ENCODE data around the gene WARS2.

The WARS2 gene

DNA sequence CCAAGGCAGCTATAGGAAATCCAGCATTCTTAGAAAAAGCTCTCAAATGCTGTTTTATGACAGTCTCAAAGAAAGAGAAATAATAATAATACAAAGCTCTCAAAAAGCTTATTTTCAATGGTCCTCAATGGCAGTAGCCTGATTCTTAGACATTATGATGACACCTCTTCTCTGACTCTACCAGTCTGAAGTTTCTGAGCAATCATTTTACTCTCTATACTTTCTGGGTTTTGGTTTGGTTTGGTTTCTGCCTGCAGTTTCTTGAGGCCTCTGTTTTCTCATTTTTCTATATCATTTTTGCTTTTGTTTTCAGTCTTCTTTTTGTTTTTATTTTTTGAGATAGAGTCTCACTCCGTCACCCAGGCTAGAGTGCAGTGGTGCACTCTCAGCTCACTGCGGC lies 102.1 kb downstream of the WARS2 start:
- Histone ChIP-seq H4K20me1 (ENCODE audit: insufficient read depth, low read length) (no peaks in the 10 kb centered on the region), H3K9ac (ENCODE audit: low read length) (no peak overlapping the region), H3K9me2 (ENCODE audit: low read depth, low read length) (no peaks in the 10 kb centered on the region), H2AFZ (ENCODE audit: low read length) (no peak overlapping the region), H3K9me3 (ENCODE audit: low read length) (no peaks in the 10 kb centered on the region), H3K4me2 (ENCODE audit: low read length) (no peak overlapping the region), H3K27ac (ENCODE audit: low read depth, low read length, poor library complexity, severe bottlenecking) (no peak overlapping the region), H3K4me1 (ENCODE audit: insufficient read depth, low read length, severe bottlenecking) (no peaks in the 10 kb centered on the region), H3K36me3 (ENCODE audit: insufficient read depth, low read length) (no peaks in the 10 kb centered on the region), H3K4me3 (ENCODE audit: low read depth, low read length, poor library complexity, severe bottlenecking) (no peak overlapping the region), H3K27me3 (ENCODE audit: insufficient read depth, low read length) (no peaks in the 10 kb centered on the region), H3K79me2 (ENCODE audit: insufficient read depth, low read length) (no peaks in the 10 kb centered on the region), H3F3A (ENCODE audit: insufficient read depth, low read length) (no peaks in the 10 kb centered on the region)
- TF ChIP-seq, protein P1, sequence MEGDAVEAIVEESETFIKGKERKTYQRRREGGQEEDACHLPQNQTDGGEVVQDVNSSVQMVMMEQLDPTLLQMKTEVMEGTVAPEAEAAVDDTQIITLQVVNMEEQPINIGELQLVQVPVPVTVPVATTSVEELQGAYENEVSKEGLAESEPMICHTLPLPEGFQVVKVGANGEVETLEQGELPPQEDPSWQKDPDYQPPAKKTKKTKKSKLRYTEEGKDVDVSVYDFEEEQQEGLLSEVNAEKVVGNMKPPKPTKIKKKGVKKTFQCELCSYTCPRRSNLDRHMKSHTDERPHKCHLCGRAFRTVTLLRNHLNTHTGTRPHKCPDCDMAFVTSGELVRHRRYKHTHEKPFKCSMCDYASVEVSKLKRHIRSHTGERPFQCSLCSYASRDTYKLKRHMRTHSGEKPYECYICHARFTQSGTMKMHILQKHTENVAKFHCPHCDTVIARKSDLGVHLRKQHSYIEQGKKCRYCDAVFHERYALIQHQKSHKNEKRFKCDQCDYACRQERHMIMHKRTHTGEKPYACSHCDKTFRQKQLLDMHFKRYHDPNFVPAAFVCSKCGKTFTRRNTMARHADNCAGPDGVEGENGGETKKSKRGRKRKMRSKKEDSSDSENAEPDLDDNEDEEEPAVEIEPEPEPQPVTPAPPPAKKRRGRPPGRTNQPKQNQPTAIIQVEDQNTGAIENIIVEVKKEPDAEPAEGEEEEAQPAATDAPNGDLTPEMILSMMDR (IDR thresholded peaks at IDR 0.05; ENCODE audit: low read length): no peak
- TF ChIP-seq EZH2 (IDR thresholded peaks at IDR 0.05; ENCODE audit: borderline replicate concordance, low read length): no peak

DNA sequence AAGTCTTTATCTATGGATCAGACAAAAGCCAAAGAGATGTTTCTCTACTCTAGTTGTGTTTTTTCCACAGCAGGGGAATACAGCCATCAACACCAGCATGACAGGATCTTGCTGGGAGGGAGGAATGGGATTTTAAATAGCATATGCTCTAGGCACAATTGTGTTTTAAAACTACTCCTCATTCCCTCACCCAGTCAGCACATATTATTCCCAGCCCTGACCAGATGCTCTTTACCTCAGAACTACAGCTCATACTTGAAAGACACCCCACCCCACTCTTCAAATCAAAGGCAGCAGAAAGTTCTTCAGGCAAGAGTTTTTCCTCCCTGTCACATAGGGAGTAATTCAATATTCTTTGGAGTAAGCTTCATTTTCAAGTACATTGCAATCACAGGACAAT lies 106.1 kb downstream of the WARS2 start:
- Histone ChIP-seq H3K27ac (ENCODE audit: low read depth, low read length, poor library complexity, severe bottlenecking) (no peak overlapping the region), H3K9ac (ENCODE audit: low read length) (no peak overlapping the region), H3K79me2 (ENCODE audit: insufficient read depth, low read length) (no peaks in the 10 kb centered on the region), H4K20me1 (ENCODE audit: insufficient read depth, low read length) (no peaks in the 10 kb centered on the region), H3K4me2 (ENCODE audit: low read length) (no peak overlapping the region), H2AFZ (ENCODE audit: low read length) (no peak overlapping the region), H3K9me3 (ENCODE audit: low read length) (no peaks in the 10 kb centered on the region), H3K4me3 (ENCODE audit: low read depth, low read length, poor library complexity, severe bottlenecking) (no peak overlapping the region), H3K4me1 (ENCODE audit: insufficient read depth, low read length, severe bottlenecking) (no peaks in the 10 kb centered on the region), H3K36me3 (ENCODE audit: insufficient read depth, low read length) (no peaks in the 10 kb centered on the region), H3K27me3 (ENCODE audit: insufficient read depth, low read length) (no peaks in the 10 kb centered on the region), H3K9me2 (ENCODE audit: low read depth, low read length) (no peaks in the 10 kb centered on the region), H3F3A (ENCODE audit: insufficient read depth, low read length) (no peaks in the 10 kb centered on the region)
- TF ChIP-seq, protein P1 (IDR thresholded peaks at IDR 0.05; ENCODE audit: low read length): no peak
- no peak for TF ChIP-seq EZH2 (IDR thresholded peaks at IDR 0.05; ENCODE audit: borderline replicate concordance, low read length)

- H3K4me3 ChIP-seq (ENCODE audit: low read depth, low read length, poor library complexity, severe bottlenecking): no peak overlapping the region
- no peak for TF ChIP-seq EZH2 (IDR thresholded peaks at IDR 0.05; ENCODE audit: borderline replicate concordance, low read length)
- TF ChIP-seq, protein P1 (IDR thresholded peaks at IDR 0.05; ENCODE audit: low read length): no peak
- H3K27ac ChIP-seq (ENCODE audit: low read depth, low read length, poor library complexity, severe bottlenecking): no peak overlapping the region
- H3K4me1 ChIP-seq (ENCODE audit: insufficient read depth, low read length, severe bottlenecking): no peaks in the 10 kb centered on the region
- H3K36me3 ChIP-seq (ENCODE audit: insufficient read depth, low read length): no peaks in the 10 kb centered on the region
- no peaks in the 10 kb centered on the region for H3K9me3 ChIP-seq (ENCODE audit: low read length)
- H3K4me2 ChIP-seq (ENCODE audit: low read length): no peak overlapping the region
- H3F3A ChIP-seq (ENCODE audit: insufficient read depth, low read length): no peaks in the 10 kb centered on the region
- H3K9me2 ChIP-seq (ENCODE audit: low read depth, low read length): no peaks in the 10 kb centered on the region
- H3K79me2 ChIP-seq (ENCODE audit: insufficient read depth, low read length): no peaks in the 10 kb centered on the region
- no peaks in the 10 kb centered on the region for H3K27me3 ChIP-seq (ENCODE audit: insufficient read depth, low read length)
- H3K9ac ChIP-seq (ENCODE audit: low read length): no peak overlapping the region
- H4K20me1 ChIP-seq (ENCODE audit: insufficient read depth, low read length): no peaks in the 10 kb centered on the region
- H2AFZ ChIP-seq (ENCODE audit: low read length): no peak overlapping the region
These were observed 107.5 kb downstream of the WARS2 start for GRCh38 chr1:119032986-119033385.

Data from OCI-LY1 (cell line).